ENCODE results near the gene PRSS35.
"Not testable (repeated sequence)": the region's sequence is repeated elsewhere in the genome, so short reads cannot be mapped to it uniquely, and the experiment has no call there.

PRSS35 gene

GRCh38 chr6:83556871-83557270 is 44.5 kb downstream of the PRSS35 start:
- Histone ChIP-seq H3K27me3 (ENCODE audit: insufficient read depth, low read length, poor library complexity, severe bottlenecking) (no peaks in the 10 kb centered on the region), H3K9me3 (ENCODE audit: insufficient read depth, low read depth, low read length) (no peaks in the 10 kb centered on the region), H4K20me1 (ENCODE audit: insufficient read depth, low read length, poor library complexity, severe bottlenecking) (no peaks in the 10 kb centered on the region), H3F3A (ENCODE audit: low read depth) (no peaks in the 10 kb centered on the region), H3K79me2 (ENCODE audit: insufficient read depth, low read length) (no peaks in the 10 kb centered on the region), H3K36me3 (ENCODE audit: insufficient read depth, low read length) (no peaks in the 10 kb centered on the region), H3K9ac (ENCODE audit: low read depth, low read length, poor library complexity, severe bottlenecking) (no peak overlapping the region), H3K4me2 (ENCODE audit: low read depth, low read length, poor library complexity, severe bottlenecking) (no peak overlapping the region), H3K4me1 (ENCODE audit: insufficient read depth, low read length, poor library complexity, severe bottlenecking) (no peaks in the 10 kb centered on the region), H3K4me3 (ENCODE audit: low read length, poor library complexity, severe bottlenecking) (no peak overlapping the region), H3K9me2 (replicated peaks; ENCODE audit: low read depth, low read length) (no peaks in the 10 kb centered on the region), H2AFZ (ENCODE audit: low read length) (no peak overlapping the region)
- TF ChIP-seq EZH2phosphoT487 (IDR thresholded peaks at IDR 0.05; ENCODE audit: borderline replicate concordance): no peak
- no peak for TF ChIP-seq CTCF (conservative IDR thresholded peaks at IDR 0.05; ENCODE audit: low read length)

GRCh38 chr6:83558975-83559374 is 46.6 kb downstream of the PRSS35 start:
- no peaks in the 10 kb centered on the region for H3F3A ChIP-seq (ENCODE audit: low read depth)
- no peaks in the 10 kb centered on the region for H3K36me3 ChIP-seq (ENCODE audit: insufficient read depth, low read length)
- H3K9me3 ChIP-seq (ENCODE audit: insufficient read depth, low read depth, low read length): no peaks in the 10 kb centered on the region
- no peaks in the 10 kb centered on the region for H3K4me1 ChIP-seq (ENCODE audit: insufficient read depth, low read length, poor library complexity, severe bottlenecking)
- H3K4me3 ChIP-seq (ENCODE audit: low read length, poor library complexity, severe bottlenecking): no peak overlapping the region
- H3K9ac ChIP-seq (ENCODE audit: low read depth, low read length, poor library complexity, severe bottlenecking): no peak overlapping the region
- H3K4me2 ChIP-seq (ENCODE audit: low read depth, low read length, poor library complexity, severe bottlenecking): no peak overlapping the region
- no peaks in the 10 kb centered on the region for H4K20me1 ChIP-seq (ENCODE audit: insufficient read depth, low read length, poor library complexity, severe bottlenecking)
- H3K9me2 ChIP-seq (replicated peaks; ENCODE audit: low read depth, low read length): no peaks in the 10 kb centered on the region
- H2AFZ ChIP-seq (ENCODE audit: low read length): no peak overlapping the region
- no peak for TF ChIP-seq CTCF (conservative IDR thresholded peaks at IDR 0.05; ENCODE audit: low read length)
- H3K79me2 ChIP-seq (ENCODE audit: insufficient read depth, low read length): no peaks in the 10 kb centered on the region
- H3K27me3 ChIP-seq (ENCODE audit: insufficient read depth, low read length, poor library complexity, severe bottlenecking): no peaks in the 10 kb centered on the region

- not testable (repeated sequence) for H3K27me3 ChIP-seq (ENCODE audit: insufficient read depth, low read length, poor library complexity, severe bottlenecking); H3F3A ChIP-seq (ENCODE audit: low read depth); H3K9me2 ChIP-seq (replicated peaks; ENCODE audit: low read depth, low read length); H4K20me1 ChIP-seq (ENCODE audit: insufficient read depth, low read length, poor library complexity, severe bottlenecking); H2AFZ ChIP-seq (ENCODE audit: low read length); H3K9ac ChIP-seq (ENCODE audit: low read depth, low read length, poor library complexity, severe bottlenecking); H3K4me2 ChIP-seq (ENCODE audit: low read depth, low read length, poor library complexity, severe bottlenecking); H3K79me2 ChIP-seq (ENCODE audit: insufficient read depth, low read length); H3K36me3 ChIP-seq (ENCODE audit: insufficient read depth, low read length); H3K9me3 ChIP-seq (ENCODE audit: insufficient read depth, low read depth, low read length); H3K4me3 ChIP-seq (ENCODE audit: low read length, poor library complexity, severe bottlenecking); H3K4me1 ChIP-seq (ENCODE audit: insufficient read depth, low read length, poor library complexity, severe bottlenecking)
These were observed 59.4 kb downstream of the PRSS35 start for GRCh38 chr6:83571663-83572185.

GRCh38 chr6:83574783-83575182 is 62.4 kb downstream of the PRSS35 start:
- Histone ChIP-seq H3K9ac (ENCODE audit: low read depth, low read length, poor library complexity, severe bottlenecking) (no peak overlapping the region), H3K4me2 (ENCODE audit: low read depth, low read length, poor library complexity, severe bottlenecking) (no peak overlapping the region), H3K79me2 (ENCODE audit: insufficient read depth, low read length) (no peaks in the 10 kb centered on the region), H3K9me2 (replicated peaks; ENCODE audit: low read depth, low read length) (no peaks in the 10 kb centered on the region), H3K4me3 (ENCODE audit: low read length, poor library complexity, severe bottlenecking) (no peak overlapping the region), H3F3A (ENCODE audit: low read depth) (no peaks in the 10 kb centered on the region), H3K4me1 (ENCODE audit: insufficient read depth, low read length, poor library complexity, severe bottlenecking) (peaks cover 11% of the 10 kb centered on the region), H3K36me3 (ENCODE audit: insufficient read depth, low read length) (no peaks in the 10 kb centered on the region), H2AFZ (ENCODE audit: low read length) (no peak overlapping the region), H3K27me3 (ENCODE audit: insufficient read depth, low read length, poor library complexity, severe bottlenecking) (no peaks in the 10 kb centered on the region), H3K9me3 (ENCODE audit: insufficient read depth, low read depth, low read length) (no peaks in the 10 kb centered on the region), H4K20me1 (ENCODE audit: insufficient read depth, low read length, poor library complexity, severe bottlenecking) (no peaks in the 10 kb centered on the region)
- TF ChIP-seq EZH2phosphoT487 (IDR thresholded peaks at IDR 0.05; ENCODE audit: borderline replicate concordance): no peak
- no peak for TF ChIP-seq CTCF (conservative IDR thresholded peaks at IDR 0.05; ENCODE audit: low read length)

Measured in Loucy (cell line).